DOHH2 (cell line): Measurements from ENCODE around the gene KMT2B.
A peak's percentile ranks its signal among the peaks of the same experiment; 100 is the strongest.

Experiments used
- H3F3A ChIP-seq: fragments of 200-600 bp; sonication (generic), shearing (Covaris generic); 2 replicates; pipeline ENCODE4 v1.6.0; 2016; ENCODE audit warnings: antibody characterized with exemption, mild to moderate bottlenecking; ENCODE audit not compliant: control insufficient read depth, insufficient read depth
- H3K27ac ChIP-seq: fragments of 200-600 bp; sonication (generic); 2 replicates; pipeline ENCODE4 v1.5.1; 2014; ENCODE audit warnings: low read depth, mild to moderate bottlenecking, low read length, moderate library complexity
- H3K27me3 ChIP-seq: fragments of 200-600 bp; sonication (generic); 2 replicates; pipeline ENCODE4 v1.6.1; 2014; ENCODE audit warnings: mild to moderate bottlenecking, low read length, mixed read lengths; ENCODE audit not compliant: control insufficient read depth
- H3K36me3 ChIP-seq: fragments of 200-600 bp; sonication (generic); 2 replicates; pipeline ENCODE4 v1.6.1; 2014; ENCODE audit warnings: mild to moderate bottlenecking, low read length, moderate library complexity, mixed read lengths; ENCODE audit not compliant: control insufficient read depth
- H3K4me1 ChIP-seq: fragments of 200-600 bp; sonication (generic); 2 replicates; pipeline ENCODE4 v1.6.1; 2014; ENCODE audit warnings: mild to moderate bottlenecking, low read length, mixed read lengths; ENCODE audit not compliant: control insufficient read depth
- H3K4me2 ChIP-seq: fragments of 200-600 bp; sonication (generic); 2 replicates; pipeline ENCODE4 v1.6.0; 2014; ENCODE audit warnings: mild to moderate bottlenecking, low read length, moderate library complexity
- H3K4me3 ChIP-seq: fragments of 200-600 bp; sonication (generic); 2 replicates; pipeline ENCODE4 v1.5.1; 2014; ENCODE audit warnings: mild to moderate bottlenecking, low read length, mixed read lengths
- H3K79me2 ChIP-seq: fragments of 200-600 bp; sonication (generic); 2 replicates; pipeline ENCODE4 v1.6.1; 2014; ENCODE audit warnings: mild to moderate bottlenecking, low read length, mixed read lengths; ENCODE audit not compliant: control insufficient read depth
- H3K9me2 ChIP-seq: fragments of 200-600 bp; sonication (generic); replicated peaks from 2 replicates; pipeline ENCODE4 v1.6.1; 2014; ENCODE audit warnings: mild to moderate bottlenecking, low read length, mixed read lengths; ENCODE audit not compliant: control insufficient read depth
- H3K9me3 ChIP-seq: fragments of 200-600 bp; sonication (generic); 2 replicates; pipeline ENCODE4 v1.6.1; 2014; ENCODE audit warnings: antibody characterized with exemption, low read length, mixed read lengths; ENCODE audit not compliant: control insufficient read depth, insufficient read depth
- H4K20me1 ChIP-seq: fragments of 200-600 bp; sonication (generic); 2 replicates; pipeline ENCODE4 v1.6.0; 2014; ENCODE audit warnings: low read depth, mild to moderate bottlenecking, antibody characterized with exemption, low read length, moderate library complexity; ENCODE audit not compliant: control insufficient read depth, insufficient read depth
- EZH2phosphoT487 ChIP-seq: fragments of 200-600 bp; sonication (generic); IDR thresholded peaks from 2 replicates; pipeline ENCODE4 v1.6.1; 2017; ENCODE audit warnings: borderline replicate concordance, mild to moderate bottlenecking, antibody characterized with exemption, low read length, moderate library complexity, mixed read lengths
- TF ChIP-seq, protein P1 (sequence below): fragments of 200-600 bp; sonication (generic); IDR thresholded peaks from one replicate; pipeline ENCODE4 v1.5.1; 2014; ENCODE audit warnings: antibody characterized with exemption, mild to moderate bottlenecking, low read depth, low read length; ENCODE audit not compliant: poor library complexity, severe bottlenecking

The KMT2B gene

DNA sequence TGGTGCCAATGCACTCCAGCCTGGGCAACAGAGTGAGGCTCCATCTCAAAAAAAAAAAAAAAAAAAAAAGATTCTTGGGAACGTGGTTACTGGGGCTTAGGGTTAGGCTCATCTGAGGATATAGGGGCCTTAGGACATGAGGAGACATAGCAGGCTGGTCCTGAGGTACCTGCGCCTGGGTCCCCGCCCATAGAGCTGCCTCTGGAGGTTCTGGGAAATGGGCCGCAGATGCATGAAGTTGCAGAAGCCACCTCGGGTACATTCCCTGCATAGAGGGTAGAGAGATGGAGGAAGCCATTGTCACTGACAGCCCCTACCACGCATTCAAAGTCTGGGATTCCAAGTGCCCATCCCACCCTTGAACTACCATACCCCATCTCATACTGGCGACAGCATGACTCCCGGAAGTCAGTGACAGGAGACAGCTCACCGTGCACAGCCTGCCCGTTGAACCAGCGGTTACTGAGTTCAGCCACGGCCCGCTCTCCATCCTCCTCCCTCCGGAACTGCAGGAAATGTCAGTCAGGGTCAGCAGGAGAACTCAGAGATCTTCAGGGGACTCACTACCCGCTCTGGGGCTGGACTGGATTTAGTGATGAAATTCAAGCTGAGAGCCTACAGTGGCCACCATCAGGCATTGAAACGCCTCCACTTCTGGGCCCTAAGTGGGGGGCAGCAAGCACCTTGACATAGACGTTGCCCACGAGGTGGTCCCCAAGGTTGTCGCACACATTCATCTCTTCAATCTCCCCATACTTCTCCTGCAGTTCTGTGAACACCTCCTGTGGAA is 26.0 kb downstream of the KMT2B start:
- Histone ChIP-seq H3K4me2 (peak overlapping the region; percentile 77), H3K36me3 (peaks cover 12% of the 10 kb centered on the region), H4K20me1 (no peaks in the 10 kb centered on the region), H3F3A (peaks cover 2% of the 10 kb centered on the region), H3K27ac (no peak overlapping the region), H3K4me1 (peaks cover 47% of the 10 kb centered on the region), H3K4me3 (peak overlapping the region; percentile 92), H3K9me2 (no peaks in the 10 kb centered on the region), H3K79me2 (peaks cover 10% of the 10 kb centered on the region), H3K27me3 (no peaks in the 10 kb centered on the region), H3K9me3 (peaks cover 5% of the 10 kb centered on the region; the same call in 1 of the 2 replicates)
- no peak for TF ChIP-seq EZH2phosphoT487
- TF ChIP-seq, protein P1, sequence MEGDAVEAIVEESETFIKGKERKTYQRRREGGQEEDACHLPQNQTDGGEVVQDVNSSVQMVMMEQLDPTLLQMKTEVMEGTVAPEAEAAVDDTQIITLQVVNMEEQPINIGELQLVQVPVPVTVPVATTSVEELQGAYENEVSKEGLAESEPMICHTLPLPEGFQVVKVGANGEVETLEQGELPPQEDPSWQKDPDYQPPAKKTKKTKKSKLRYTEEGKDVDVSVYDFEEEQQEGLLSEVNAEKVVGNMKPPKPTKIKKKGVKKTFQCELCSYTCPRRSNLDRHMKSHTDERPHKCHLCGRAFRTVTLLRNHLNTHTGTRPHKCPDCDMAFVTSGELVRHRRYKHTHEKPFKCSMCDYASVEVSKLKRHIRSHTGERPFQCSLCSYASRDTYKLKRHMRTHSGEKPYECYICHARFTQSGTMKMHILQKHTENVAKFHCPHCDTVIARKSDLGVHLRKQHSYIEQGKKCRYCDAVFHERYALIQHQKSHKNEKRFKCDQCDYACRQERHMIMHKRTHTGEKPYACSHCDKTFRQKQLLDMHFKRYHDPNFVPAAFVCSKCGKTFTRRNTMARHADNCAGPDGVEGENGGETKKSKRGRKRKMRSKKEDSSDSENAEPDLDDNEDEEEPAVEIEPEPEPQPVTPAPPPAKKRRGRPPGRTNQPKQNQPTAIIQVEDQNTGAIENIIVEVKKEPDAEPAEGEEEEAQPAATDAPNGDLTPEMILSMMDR = no peak

GRCh38 chr19:35744430-35745327 is 26.9 kb downstream of the KMT2B start:
- Histone ChIP-seq H3K36me3 (peaks cover 8% of the 10 kb centered on the region; the same call in 1 of the 2 replicates), H3K79me2 (peaks cover 14% of the 10 kb centered on the region), H3K9me2 (no peaks in the 10 kb centered on the region), H3K4me1 (peaks cover 49% of the 10 kb centered on the region), H3K27ac (peak overlapping the region; percentile 86), H3F3A (no peaks in the 10 kb centered on the region), H3K27me3 (no peaks in the 10 kb centered on the region), H4K20me1 (no peaks in the 10 kb centered on the region), H3K9me3 (peaks cover 5% of the 10 kb centered on the region; the same call in 1 of the 2 replicates), H3K4me2 (peak overlapping the region; percentile 77), H3K4me3 (peak overlapping the region; percentile 92)
- TF ChIP-seq EZH2phosphoT487 = no peak
- TF ChIP-seq, protein P1 = peak; percentile 52

- peak within 1 kb of the TSS; percentile 86 for H3K4me2 ChIP-seq
- peaks cover 14% of the 10 kb centered on the region for H3K79me2 ChIP-seq
- peak within 1 kb of the TSS; percentile 92 for H3K4me3 ChIP-seq
- no peaks in the 10 kb centered on the region for H3F3A ChIP-seq
- peaks cover 8% of the 10 kb centered on the region; the same call in 1 of the 2 replicates for H3K36me3 ChIP-seq
- no peaks in the 10 kb centered on the region for H3K9me2 ChIP-seq
- H3K27ac ChIP-seq = peak within 1 kb of the TSS; percentile 86
- H4K20me1 ChIP-seq = no peaks in the 10 kb centered on the region
- peaks cover 5% of the 10 kb centered on the region; the same call in 1 of the 2 replicates for H3K9me3 ChIP-seq
- H3K4me1 ChIP-seq = peaks cover 51% of the 10 kb centered on the region
- no peaks in the 10 kb centered on the region for H3K27me3 ChIP-seq
- TF ChIP-seq, protein P1 = no peak
- TF ChIP-seq EZH2phosphoT487 = no peak
These were observed 27.7 kb downstream of the KMT2B start, which contains the start of the genes PSENEN and U2AF1L4 for GRCh38 chr19:35745328-35746086. PSENEN (plus strand) TSS chr19:35745651; CDS start chr19:35745931, 280 bp downstream. U2AF1L4 (minus strand) TSS chr19:35745418; CDS start chr19:35745391, 27 bp downstream.
